Measurements from ENCODE around the gene ROR2.

DNA sequence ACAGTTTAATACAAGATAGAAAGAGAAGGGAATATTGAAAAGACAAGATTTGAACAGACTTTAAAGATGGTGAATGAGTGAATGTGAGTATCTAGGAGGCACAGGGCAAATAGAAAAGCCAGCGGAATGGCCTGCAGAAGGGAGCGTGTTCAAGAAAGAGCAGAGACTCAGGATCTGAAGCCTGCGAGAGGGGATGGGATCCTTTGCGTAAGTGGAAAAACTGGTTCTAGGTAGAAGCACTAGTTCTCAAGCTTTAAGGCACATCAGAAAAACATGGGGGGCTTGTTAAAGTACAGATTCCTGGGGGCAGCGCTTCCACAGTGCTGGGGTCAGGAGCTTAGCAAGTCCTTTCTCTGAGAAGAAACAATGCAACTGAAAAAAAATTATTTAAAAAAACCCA lies 431.6 kb downstream of the ROR2 start:
- TF ChIP-seq POLR2A (IDR thresholded peaks at IDR 0.05): no peak
- TF ChIP-seq CTCF (IDR thresholded peaks at IDR 0.05): no peak

All from heart left ventricle (tissue), 13 donors.